ENCODE measurements around the gene LEF1. TPM values are rescaled to one million over a fixed set of nuclear protein-coding genes. Genes with fewer than 3 reads are reported as not detected.

LEF1 gene
- total and polyA plus RNA-seq, 9 of the 15 experiments (the other 6 are each of a cell fraction or from before 2014, with no cell fraction given), result 15.1 to 81.1 (median 29.7) TPM

GRCh38 chr4:107999932-108000539 is 168.7 kb downstream of the LEF1 start (continued):
- no peak for TF ChIP-seq ZFP1 (CRISPR knock-in tag; IDR thresholded peaks at IDR 0.05)
- no peak for TF ChIP-seq HOMEZ (CRISPR knock-in tag; IDR thresholded peaks at IDR 0.05)
- TF ChIP-seq HBP1 (CRISPR knock-in tag; IDR thresholded peaks at IDR 0.05), result no peak
- no peak for TF ChIP-seq CTCFL (IDR thresholded peaks at IDR 0.05; ENCODE audit: borderline replicate concordance, insufficient read depth, low read depth, low read length, poor library complexity, severe bottlenecking)
- TF ChIP-seq LEF1 (IDR thresholded peaks at IDR 0.05), result no peak
- 0 out of 2 replicates have a peak, but pooled peaks have one; percentile 3 for TF ChIP-seq MECOM (CRISPR knock-in tag; IDR thresholded peaks at IDR 0.05)
- no peak for TF ChIP-seq OTX1 (CRISPR knock-in tag; IDR thresholded peaks at IDR 0.05)
- TF ChIP-seq NELFE (IDR thresholded peaks at IDR 0.05; ENCODE audit: insufficient read depth, insufficient read length), result no peak
- no peak for TF ChIP-seq ZNF253 (CRISPR knock-in tag; conservative IDR thresholded peaks at IDR 0.05)
- no peak for TF ChIP-seq DACH1 (IDR thresholded peaks at IDR 0.05; ENCODE audit: partially characterized antibody)
- peak; percentile 31; the same call in 1 of the 2 replicates for TF ChIP-seq HDAC2 (IDR thresholded peaks at IDR 0.05)
- no peak for TF ChIP-seq FOXA3 (CRISPR knock-in tag; conservative IDR thresholded peaks at IDR 0.05 in 1 of 2, IDR thresholded peaks at IDR 0.05 in 1 of 2)
- TF ChIP-seq MNT (conservative IDR thresholded peaks at IDR 0.05), result 0 out of 4 replicates have a peak, but pooled peaks of 1 of the 2 experiments have one; percentile 18
- TF ChIP-seq DPF2 (IDR thresholded peaks at IDR 0.05), result peak; percentile 36; the same call in 1 of the 2 replicates
- no peak for TF ChIP-seq E2F8 (IDR thresholded peaks at IDR 0.05; ENCODE audit: low read depth, partially characterized antibody)
- TF ChIP-seq ZBED1 (IDR thresholded peaks at IDR 0.05), result no peak
- TF ChIP-seq BRD4 (IDR thresholded peaks at IDR 0.05), result no peak

All from K562 (cell line).